Activated naive CD4-positive, alpha-beta T cell treated with anti-CD3 and anti-CD28 coated beads, Interleukin-2, amount 50 U/mL, for 72 hours (primary cell): Measurements from ENCODE around the gene RTN4R. TPM values are rescaled to one million over a fixed set of nuclear protein-coding genes. Genes with fewer than 3 reads are reported as not detected.

Experiments
- ATAC-seq, 2 donors: fragments of 150-1000 bp; cut with Tn5 transposase; 2 replicates each; pipeline ENCODE4 v1.10.0; 2021; ENCODE audit warnings: mild to moderate bottlenecking in 2 of 2, moderate library complexity in 2 of 2
- DNase-seq, 2 donors: peaks; one replicate each; pipeline ENCODE4 v3.0.0; 2021 to 2022; ENCODE audit warnings: low spot score in 2 of 2
- H3K27ac Mint-ChIP-seq, 2 donors: one replicate each; pipeline ENCODE4 v1.8.0; 2022; ENCODE audit warnings: mild to moderate bottlenecking in 2 of 2, mixed read lengths in 2 of 2
- H3K36me3 Mint-ChIP-seq, 2 donors: one replicate each; pipeline ENCODE4 v1.8.0; 2022; ENCODE audit warnings: mixed read lengths in 2 of 2
- H3K9me3 Mint-ChIP-seq, 2 donors: one replicate each; pipeline ENCODE4 v1.8.0; 2022; ENCODE audit warnings: mixed read lengths in 2 of 2
- total RNA-seq, 2 donors: library from RNA; stranded (reverse); gene quantifications; one replicate each; pipeline ENCODE4 v1.2.3, GENCODE V29; 2022

The RTN4R gene
- total RNA-seq, 2 donors from 2014 or later, result 1.1 to 2.2 TPM

GRCh38 chr22:20199413-20199842 is 68.7 kb downstream of the RTN4R start:
- ATAC-seq (no peak), DNase-seq (no peak)
- H3K36me3 Mint-ChIP-seq, result no peaks in the 10 kb centered on the region
- H3K9me3 Mint-ChIP-seq, result no peaks in the 10 kb centered on the region
- no peak overlapping the region for H3K27ac Mint-ChIP-seq

GRCh38 chr22:20198557-20199319 is 69.4 kb downstream of the RTN4R start:
- no peaks in the 10 kb centered on the region for H3K9me3 Mint-ChIP-seq
- no peak overlapping the region for H3K27ac Mint-ChIP-seq
- ATAC-seq (no peak), DNase-seq (no peak)
- no peaks in the 10 kb centered on the region for H3K36me3 Mint-ChIP-seq

- no peak for ATAC-seq
- Mint-ChIP-seq H3K36me3 (no peaks in the 10 kb centered on the region), H3K27ac (no peak overlapping the region), H3K9me3 (no peaks in the 10 kb centered on the region)
- DNase-seq, result no peak
Measured at GRCh38 chr22:20197407-20198030, 70.6 kb downstream of the RTN4R start.

GRCh38 chr22:20196094-20196842 is 71.8 kb downstream of the RTN4R start:
- no peaks in the 10 kb centered on the region for H3K9me3 Mint-ChIP-seq
- H3K36me3 Mint-ChIP-seq, result no peaks in the 10 kb centered on the region
- no peak for DNase-seq
- H3K27ac Mint-ChIP-seq, result no peak overlapping the region
- ATAC-seq, result no peak

- ATAC-seq, result no peak
- no peak overlapping the region for H3K27ac Mint-ChIP-seq
- H3K9me3 Mint-ChIP-seq, result no peaks in the 10 kb centered on the region
- no peaks in the 10 kb centered on the region for H3K36me3 Mint-ChIP-seq
- no peak for DNase-seq
Measured at GRCh38 chr22:20194681-20195593, 73.2 kb downstream of the RTN4R start.

- ATAC-seq (no peak), DNase-seq (no peak)
- Mint-ChIP-seq H3K27ac (no peak overlapping the region), H3K9me3 (no peaks in the 10 kb centered on the region), H3K36me3 (no peaks in the 10 kb centered on the region)
Measured at GRCh38 chr22:20193761-20194494, 74.2 kb downstream of the RTN4R start.

GRCh38 chr22:20192972-20193760 is 75.0 kb downstream of the RTN4R start:
- H3K27ac Mint-ChIP-seq, result no peak overlapping the region
- no peaks in the 10 kb centered on the region for H3K9me3 Mint-ChIP-seq
- no peaks in the 10 kb centered on the region for H3K36me3 Mint-ChIP-seq
- no peak for ATAC-seq
- DNase-seq, result no peak

- Mint-ChIP-seq H3K36me3 (no peaks in the 10 kb centered on the region), H3K27ac (no peak overlapping the region), H3K9me3 (no peaks in the 10 kb centered on the region)
- no peak for ATAC-seq
- no peak for DNase-seq
Measured at GRCh38 chr22:20192293-20192971, 75.7 kb downstream of the RTN4R start.

- no peak overlapping the region for H3K27ac Mint-ChIP-seq
- H3K9me3 Mint-ChIP-seq, result no peaks in the 10 kb centered on the region
- DNase-seq (no peak), ATAC-seq (no peak)
- H3K36me3 Mint-ChIP-seq, result no peaks in the 10 kb centered on the region
Measured at GRCh38 chr22:20191803-20192202, 76.3 kb downstream of the RTN4R start.

Other genes with a start within 250 kb of the RTN4R start
- 10 to 100 TPM; 19.1 to 19.3 TPM for gene TANGO2, start 247.2 kb downstream of the RTN4R start, total RNA-seq
- gene DGCR8, start 188.1 kb downstream of the RTN4R start, total RNA-seq, result 10 to 100 TPM; 37.0 to 66.7 TPM
- 100 to 1,000 TPM; 295 to 349 TPM for gene RANBP1, start 152.2 kb downstream of the RTN4R start, total RNA-seq
- 10 to 100 TPM; 79.9 to 93.9 TPM for gene TRMT2A, start 151.1 kb downstream of the RTN4R start, total RNA-seq
- 10 to 100 TPM; 17.6 to 55.4 TPM for gene ZDHHC8, start 136.5 kb downstream of the RTN4R start, total RNA-seq
- gene CCDC188, start 117.3 kb downstream of the RTN4R start, total RNA-seq, result not detected
- 10 to 100 TPM in 1 of 2 donors, 1 to 10 TPM in 1; 8.6 to 29.6 TPM for gene DGCR6L, start 51.7 kb upstream of the RTN4R start, total RNA-seq
- gene ZNF74, start 125.8 kb upstream of the RTN4R start, total RNA-seq, result 1 to 10 TPM; 6.4 to 9.2 TPM
- under 1 TPM; 0.23 to 0.91 TPM for gene SCARF2, start 169.5 kb upstream of the RTN4R start, total RNA-seq
- gene KLHL22, start 227.5 kb upstream of the RTN4R start, total RNA-seq, result 10 to 100 TPM; 18.0 to 20.2 TPM
- 100 to 1,000 TPM in 1 of 2 donors, 10 to 100 TPM in 1; 88.9 to 137 TPM for gene MED15, start 239.3 kb upstream of the RTN4R start, total RNA-seq